Upper lobe of right lung (tissue), 1 donor: ENCODE measurements around the gene SEMA4C. TPM values are rescaled to one million over a fixed set of nuclear protein-coding genes. Genes with fewer than 3 reads are reported as not detected.

Source experiments
- ATAC-seq: fragments of 200-7000 bp; cut with Tn5 transposase; one replicate; pipeline ENCODE4 v1.9.1; 2020; ENCODE audit warnings: mild to moderate bottlenecking, moderate library complexity
- DNase-seq: peaks from one replicate; pipeline ENCODE4 v3.0.0-alpha.2; 2020
- H3K27ac ChIP-seq: fragments of 200-600 bp; one replicate; pipeline ENCODE4 v1.8.0; 2022
- H3K27me3 ChIP-seq: fragments of 200-600 bp; one replicate; pipeline ENCODE4 v1.8.0; 2022; ENCODE audit warnings: mild to moderate bottlenecking
- H3K36me3 ChIP-seq: fragments of 200-600 bp; one replicate; pipeline ENCODE4 v1.8.0; 2022
- H3K4me1 ChIP-seq: fragments of 200-600 bp; one replicate; pipeline ENCODE4 v1.8.0; 2022
- H3K4me3 ChIP-seq: fragments of 200-600 bp; one replicate; pipeline ENCODE4 v1.8.0; 2022; ENCODE audit warnings: mild to moderate bottlenecking
- H3K9me3 ChIP-seq: fragments of 200-600 bp; one replicate; pipeline ENCODE4 v1.8.0; 2022
- intact Hi-C: fragments of 100-400 bp; cut with DNase I; formaldehyde crosslinking; loops from one replicate; pipeline ENCODE4 v1.11.0; 2022
- total RNA-seq: library from RNA; stranded (reverse); fragmentation: NEBNext Ultra II Directional; extraction: Animal tissue kit (Norgen Biotek cat#: 25700); gene quantifications from one replicate; pipeline ENCODE4 v1.2.1, GENCODE V29; 2021
- TF ChIP-seq, protein P1 (sequence below): fragments of 200-600 bp; IDR thresholded peaks from one replicate; pipeline ENCODE4 v1.8.0; 2022; ENCODE audit warnings: antibody characterized with exemption
- donor health status: DM: no; HTN: yes; CAD: no; lungs with severe emphysema.

Gene SEMA4C
- total RNA-seq, 1 donor from 2014 or later, result 37.7 TPM

DNA sequence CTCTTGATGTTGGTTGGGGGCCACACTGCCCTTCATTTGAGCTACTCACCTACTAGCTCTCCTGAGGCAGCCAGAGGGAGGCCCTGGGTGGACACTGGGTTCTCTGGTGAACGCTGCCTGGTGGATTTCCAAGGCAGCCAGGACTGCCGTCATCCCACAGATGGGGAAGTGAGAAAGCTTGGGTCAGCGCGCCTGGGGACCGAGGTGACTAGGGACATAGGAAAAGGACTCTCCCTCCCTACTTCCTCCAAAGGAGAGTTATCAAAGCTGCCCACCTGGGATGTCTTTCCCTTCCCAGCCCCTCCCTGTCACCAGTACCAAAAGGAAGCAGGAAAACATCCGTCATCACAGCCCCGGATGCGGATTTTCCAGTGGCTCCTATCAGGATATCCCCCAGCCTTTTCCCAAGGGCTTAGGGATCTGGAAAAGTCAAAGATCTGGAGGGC is 3.8 kb upstream of the SEMA4C start:
- H3K27ac ChIP-seq, result peak overlapping the region; percentile 31
- H3K36me3 ChIP-seq, result no peaks in the 10 kb centered on the region
- H3K27me3 ChIP-seq, result no peaks in the 10 kb centered on the region
- ATAC-seq (peak; percentile 7), DNase-seq (no peak)
- TF ChIP-seq, protein P1, sequence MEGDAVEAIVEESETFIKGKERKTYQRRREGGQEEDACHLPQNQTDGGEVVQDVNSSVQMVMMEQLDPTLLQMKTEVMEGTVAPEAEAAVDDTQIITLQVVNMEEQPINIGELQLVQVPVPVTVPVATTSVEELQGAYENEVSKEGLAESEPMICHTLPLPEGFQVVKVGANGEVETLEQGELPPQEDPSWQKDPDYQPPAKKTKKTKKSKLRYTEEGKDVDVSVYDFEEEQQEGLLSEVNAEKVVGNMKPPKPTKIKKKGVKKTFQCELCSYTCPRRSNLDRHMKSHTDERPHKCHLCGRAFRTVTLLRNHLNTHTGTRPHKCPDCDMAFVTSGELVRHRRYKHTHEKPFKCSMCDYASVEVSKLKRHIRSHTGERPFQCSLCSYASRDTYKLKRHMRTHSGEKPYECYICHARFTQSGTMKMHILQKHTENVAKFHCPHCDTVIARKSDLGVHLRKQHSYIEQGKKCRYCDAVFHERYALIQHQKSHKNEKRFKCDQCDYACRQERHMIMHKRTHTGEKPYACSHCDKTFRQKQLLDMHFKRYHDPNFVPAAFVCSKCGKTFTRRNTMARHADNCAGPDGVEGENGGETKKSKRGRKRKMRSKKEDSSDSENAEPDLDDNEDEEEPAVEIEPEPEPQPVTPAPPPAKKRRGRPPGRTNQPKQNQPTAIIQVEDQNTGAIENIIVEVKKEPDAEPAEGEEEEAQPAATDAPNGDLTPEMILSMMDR, result no peak
- H3K4me3 ChIP-seq, result no peak overlapping the region
- intact Hi-C loops, result no loop called here
- peaks cover 30% of the 10 kb centered on the region for H3K4me1 ChIP-seq
- no peaks in the 10 kb centered on the region for H3K9me3 ChIP-seq

DNA sequence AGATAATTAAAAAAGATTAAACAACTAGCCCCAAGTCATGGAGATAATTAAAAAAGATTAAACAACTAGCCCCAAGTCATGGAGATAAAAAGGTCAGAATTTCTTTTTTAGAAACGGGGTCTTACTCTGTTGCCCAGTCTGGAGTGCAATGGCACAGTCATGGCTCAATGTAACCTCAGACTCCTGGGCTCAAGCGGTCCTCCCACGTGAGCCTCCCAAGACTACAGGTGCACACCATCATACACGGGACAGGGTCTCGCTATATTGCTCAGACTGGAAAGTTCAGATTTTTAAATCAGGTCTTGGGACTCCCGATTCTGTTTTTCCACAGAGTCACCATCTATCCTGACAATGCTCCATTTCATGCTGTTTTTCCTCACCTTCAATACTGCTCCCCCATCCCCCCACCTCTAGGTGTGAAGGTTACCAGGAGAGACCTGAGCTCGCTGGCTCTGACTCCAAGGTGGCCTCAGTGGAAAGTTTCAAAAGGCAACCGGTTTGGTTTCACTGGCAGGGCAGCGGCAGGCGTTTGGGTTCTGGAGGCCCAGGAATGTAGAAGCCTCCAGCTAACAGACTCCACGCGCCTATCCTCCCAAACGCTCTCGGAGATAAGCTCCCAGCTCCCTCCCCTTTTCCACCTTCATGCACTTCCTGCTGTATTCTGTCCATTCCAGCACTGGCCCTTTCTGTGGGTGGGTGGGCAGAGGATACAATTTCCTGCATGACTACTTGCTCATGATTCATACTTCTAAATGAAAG is 2.9 kb upstream of the SEMA4C start:
- Histone ChIP-seq H3K27me3 (no peaks in the 10 kb centered on the region), H3K9me3 (no peaks in the 10 kb centered on the region), H3K36me3 (no peaks in the 10 kb centered on the region), H3K4me3 (no peak overlapping the region), H3K4me1 (peaks cover 34% of the 10 kb centered on the region), H3K27ac (no peak overlapping the region)
- ATAC-seq (no peak), DNase-seq (no peak)
- TF ChIP-seq, protein P1, result no peak
- intact Hi-C loops, result no loop called here

DNA sequence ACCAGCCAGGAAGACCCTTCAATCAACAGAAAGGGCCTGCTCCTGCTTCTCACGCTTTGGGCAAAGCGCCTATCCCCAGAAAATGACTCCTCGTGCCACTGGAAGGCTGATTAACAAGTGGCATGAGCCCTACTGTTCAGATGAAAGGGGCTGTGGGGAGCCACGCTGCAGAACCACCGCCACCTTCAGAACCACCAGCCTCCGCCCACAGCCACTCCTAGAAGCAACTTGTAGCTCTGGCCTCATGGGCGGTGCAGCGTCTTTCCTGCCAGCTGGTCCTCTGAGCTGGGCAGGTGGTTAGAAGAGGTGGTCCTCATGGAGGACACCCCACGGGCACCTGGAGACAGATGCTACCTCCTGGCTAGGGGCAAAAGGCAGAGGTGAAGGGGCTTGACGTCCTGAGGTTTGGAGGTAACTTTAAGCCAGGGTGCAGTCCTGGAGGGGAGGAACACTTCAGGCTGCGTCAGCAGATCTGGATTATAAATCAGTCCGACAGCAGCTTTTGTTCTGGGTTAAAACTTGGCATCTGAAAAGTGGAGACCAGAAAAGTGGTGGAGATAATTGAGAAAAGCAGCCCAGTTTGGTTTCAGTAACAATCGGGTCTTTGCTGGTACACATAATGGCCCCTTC is 861 bp upstream of the SEMA4C start:
- Histone ChIP-seq H3K4me3 (peak overlapping the region; percentile 91), H3K27me3 (no peaks in the 10 kb centered on the region), H3K36me3 (peaks cover 12% of the 10 kb centered on the region), H3K9me3 (no peaks in the 10 kb centered on the region), H3K4me1 (peaks cover 53% of the 10 kb centered on the region), H3K27ac (peak overlapping the region; percentile 94)
- ATAC-seq, result peak; percentile 8
- DNase-seq, result peak; percentile 79
- TF ChIP-seq, protein P1, result no peak
- intact Hi-C loops, result no loop called here

DNA sequence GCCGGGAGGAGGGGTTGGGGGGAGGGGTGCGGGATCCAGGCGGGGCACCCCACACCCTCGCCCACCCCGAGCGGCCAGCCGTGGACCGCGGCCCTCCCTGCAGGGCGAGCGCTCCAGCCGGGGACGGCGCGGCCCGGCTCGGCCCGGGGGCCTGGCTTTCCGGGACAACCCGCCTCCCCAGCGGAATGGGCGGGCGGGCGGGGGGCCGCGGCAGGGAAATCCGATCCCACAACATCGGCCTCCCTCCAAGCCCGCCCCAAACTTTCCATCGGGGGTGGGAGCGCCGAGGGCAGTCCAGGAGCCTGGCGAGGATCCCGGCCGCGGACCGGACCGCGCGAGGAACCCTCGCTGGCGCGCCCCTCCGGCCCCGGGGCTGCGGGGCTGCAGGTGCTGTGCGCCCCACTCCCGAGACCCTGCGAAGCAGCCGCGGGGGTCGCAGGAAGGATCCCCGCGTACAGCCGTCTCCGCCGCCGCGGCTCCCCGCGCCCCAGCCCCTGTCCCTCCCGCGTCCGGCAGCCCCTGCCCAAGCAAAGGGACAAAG is 529 bp downstream of the SEMA4C start:
- TF ChIP-seq, protein P1, result no peak
- Histone ChIP-seq H3K27ac (peak overlapping the region; percentile 94), H3K36me3 (peaks cover 26% of the 10 kb centered on the region), H3K4me3 (peak overlapping the region; percentile 91), H3K9me3 (no peaks in the 10 kb centered on the region), H3K4me1 (peaks cover 59% of the 10 kb centered on the region), H3K27me3 (no peaks in the 10 kb centered on the region)
- intact Hi-C loops, result loop anchor here (5.0 kb wide), 1 partner anchor 83 kb away; no protein-coding TSS in a partner anchor
- DNase-seq, result peak; percentile 88
- ATAC-seq, result peak; percentile 54

DNA sequence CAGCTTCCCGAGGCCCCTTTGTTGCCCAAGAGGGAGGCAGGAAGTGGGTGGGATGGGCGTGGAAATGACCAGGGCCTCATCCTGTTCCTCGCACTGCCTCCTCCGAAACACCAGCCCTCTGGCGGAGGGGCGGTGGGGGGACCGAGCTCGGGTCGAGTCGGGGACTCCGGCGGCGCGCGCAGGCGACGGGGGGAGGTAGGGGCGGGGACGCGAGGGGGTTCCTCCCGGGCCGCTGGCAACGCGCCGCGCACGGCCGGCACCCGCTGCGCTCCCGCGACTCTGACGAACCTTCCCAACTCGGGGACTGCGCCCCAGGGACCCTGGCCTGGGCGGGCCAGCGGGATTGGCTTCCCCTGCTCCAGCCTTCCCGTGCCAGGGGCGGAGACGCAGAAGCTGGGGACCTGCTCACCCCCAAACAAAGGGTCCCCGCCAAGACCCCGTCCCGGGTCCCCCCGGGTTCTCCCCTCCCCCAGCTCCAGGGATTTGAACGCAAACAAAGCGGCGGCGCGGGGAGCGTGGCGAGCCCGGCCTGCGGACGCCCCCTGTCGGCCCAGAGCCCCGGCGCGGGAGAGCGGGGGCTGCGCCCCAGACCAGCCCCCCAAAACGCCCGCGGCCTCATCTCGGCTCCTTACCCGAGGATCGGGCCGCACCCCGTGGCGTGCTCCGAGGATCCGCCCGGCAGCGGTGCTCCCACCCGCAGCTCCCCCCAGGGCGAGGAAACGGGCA is 1.2 kb downstream of the SEMA4C start:
- Histone ChIP-seq H3K36me3 (peaks cover 32% of the 10 kb centered on the region), H3K9me3 (no peaks in the 10 kb centered on the region), H3K4me1 (peaks cover 54% of the 10 kb centered on the region), H3K27me3 (no peaks in the 10 kb centered on the region), H3K4me3 (peak overlapping the region; percentile 91), H3K27ac (peak overlapping the region; percentile 94)
- TF ChIP-seq, protein P1, result peak; percentile 64
- intact Hi-C loops, result loop anchor here (5.0 kb wide), 1 partner anchor 84 kb away; no protein-coding TSS in a partner anchor
- DNase-seq (peak; percentile 91), ATAC-seq (peak; percentile 77)
